Common myeloid progenitor, CD34-positive (primary cell): ENCODE results near the gene SNRK.

Source experiments
- CTCF ChIA-PET: fragments of 350-600 bp; sonication (Branson Sonifier 250); formaldehyde crosslinking; loops from one replicate; lab custom pipeline; 2021; ENCODE audit warnings: antibody characterized with exemption; lab: Charles Lee
- POLR2A ChIA-PET: fragments of 350-600 bp; sonication (Branson Sonifier 250); formaldehyde crosslinking; loops from one replicate; lab custom pipeline; 2021; ENCODE audit warnings: antibody characterized with exemption; lab: Charles Lee
- DNase-seq, 3 donors: peaks; one replicate each; pipeline versions ENCODE4 v3.0.0 to v3.0.0-alpha.2; 2013
- H3K27ac ChIP-seq, 2 experiments: 1 replicate in 1 of 2; 2 replicates in 1 of 2; pipeline ENCODE4 v1.7.0; 2013; ENCODE audit warnings: inconsistent platforms in 2 of 2, low read length in 2 of 2, mild to moderate bottlenecking in 2 of 2, low read depth in 1 of 2, moderate library complexity in 1 of 2; ENCODE audit not compliant: severe bottlenecking in 2 of 2, insufficient read depth in 1 of 2, poor library complexity in 1 of 2
- H3K27me3 ChIP-seq, 5 experiments: replicated peaks in 2 of 5; 1 replicate in 3 of 5; 2 replicates in 2 of 5; pipeline versions ENCODE4 v1.6.1 to v1.7.0; 2013; ENCODE audit warnings: low read length in 4 of 5, mild to moderate bottlenecking in 2 of 5, moderate library complexity in 2 of 5, inconsistent platforms in 1 of 5; ENCODE audit not compliant: insufficient read depth in 5 of 5, control insufficient read depth in 4 of 5
- H3K36me3 ChIP-seq, 4 experiments: 1 replicate in 2 of 4; 2 replicates in 2 of 4; pipeline versions ENCODE4 v1.6.1 to v1.7.0; 2013; ENCODE audit warnings: low read length in 3 of 4, control low read depth in 1 of 4, mild to moderate bottlenecking in 1 of 4; ENCODE audit not compliant: control insufficient read depth in 4 of 4, insufficient read depth in 4 of 4
- H3K4me1 ChIP-seq, 4 experiments: 1 replicate in 3 of 4; 2 replicates in 1 of 4; pipeline versions ENCODE4 v1.6.1 to v1.7.1; 2013; ENCODE audit warnings: low read length in 3 of 4, mild to moderate bottlenecking in 3 of 4, control low read depth in 1 of 4, inconsistent platforms in 1 of 4, moderate library complexity in 1 of 4; ENCODE audit not compliant: control insufficient read depth in 4 of 4, insufficient read depth in 4 of 4; ENCODE audit errors: control extremely low read depth in 1 of 4
- H3K4me3 ChIP-seq, 7 experiments: 1 replicate in 4 of 7; 2 replicates in 3 of 7; pipeline versions ENCODE4 v1.5.1 to v1.7.0; 2013; ENCODE audit warnings: mild to moderate bottlenecking in 7 of 7, low read length in 6 of 7, moderate library complexity in 6 of 7, inconsistent platforms in 2 of 7, low read depth in 2 of 7, control low read depth in 1 of 7; ENCODE audit not compliant: insufficient read depth in 4 of 7, control insufficient read depth in 1 of 7; ENCODE audit errors: extremely low read depth in 1 of 7
- H3K9me3 ChIP-seq, 5 experiments: 1 replicate in 4 of 5; 2 replicates in 1 of 5; pipeline versions ENCODE4 v1.6.1 to v1.7.1; 2013; ENCODE audit warnings: low read length in 4 of 5, mild to moderate bottlenecking in 2 of 5, inconsistent platforms in 1 of 5, low read depth in 1 of 5, moderate library complexity in 1 of 5; ENCODE audit not compliant: control insufficient read depth in 4 of 5, insufficient read depth in 2 of 5; ENCODE audit errors: control extremely low read depth in 1 of 5
- WGBS: methylation state at CpG from one replicate; pipeline ENCODE4 v1.1.5; 2013; ENCODE audit not compliant: insufficient coverage; 5-methylcytosine and 5-hydroxymethylcytosine counted together

The SNRK gene

GRCh38 chr3:43362183-43362582 lies 75.8 kb downstream of the SNRK start:
- H3K27ac ChIP-seq, result no peak overlapping the region
- H3K9me3 ChIP-seq, result no peaks in the 10 kb centered on the region
- no peak overlapping the region for H3K4me3 ChIP-seq
- H3K36me3 ChIP-seq, result peaks cover 0 to 7% (median 1%) of the 10 kb centered on the region in 4 experiments
- WGBS, result 95% methylated on average over 4 of the region's 4 CpGs
- ChIA-PET CTCF (no interaction called here), POLR2A (no interaction called here)
- no peaks in the 10 kb centered on the region for H3K27me3 ChIP-seq
- no peak for DNase-seq
- H3K4me1 ChIP-seq, result no peaks in the 10 kb centered on the region

GRCh38 chr3:43362961-43363360 lies 76.6 kb downstream of the SNRK start:
- WGBS, result 100% methylated on average over 6 of the region's 6 CpGs
- Histone ChIP-seq H3K36me3 (peaks cover 0 to 7% (median 1%) of the 10 kb centered on the region in 4 experiments), H3K27me3 (no peaks in the 10 kb centered on the region), H3K4me3 (no peak overlapping the region), H3K27ac (no peak overlapping the region), H3K9me3 (no peaks in the 10 kb centered on the region), H3K4me1 (no peaks in the 10 kb centered on the region)
- ChIA-PET CTCF (no interaction called here), POLR2A (no interaction called here)
- DNase-seq, result no peak

GRCh38 chr3:43363621-43364266 lies 77.4 kb downstream of the SNRK start:
- no peaks in the 10 kb centered on the region for H3K9me3 ChIP-seq
- no peak overlapping the region for H3K27ac ChIP-seq
- POLR2A ChIA-PET, result no interaction called here
- no peaks in the 10 kb centered on the region for H3K4me1 ChIP-seq
- no peak for DNase-seq
- WGBS, result 97% methylated on average over 24 of the region's 26 CpGs
- H3K27me3 ChIP-seq, result no peaks in the 10 kb centered on the region
- peaks cover 0 to 7% (median 1%) of the 10 kb centered on the region in 4 experiments for H3K36me3 ChIP-seq
- CTCF ChIA-PET, result no interaction called here
- H3K4me3 ChIP-seq, result no peak overlapping the region

- no peaks in the 10 kb centered on the region for H3K27me3 ChIP-seq
- H3K9me3 ChIP-seq, result no peaks in the 10 kb centered on the region
- no peak overlapping the region for H3K4me3 ChIP-seq
- POLR2A ChIA-PET, result no interaction called here
- H3K36me3 ChIP-seq, result peaks cover 0 to 7% (median 1%) of the 10 kb centered on the region in 4 experiments
- peaks cover 0 to 4% (median 3%) of the 10 kb centered on the region in 4 experiments for H3K4me1 ChIP-seq
- 98% methylated on average over 14 of the region's 14 CpGs for WGBS
- no peak for DNase-seq
- H3K27ac ChIP-seq, result no peak overlapping the region
- CTCF ChIA-PET, result interaction anchor here (1.0 kb wide), 1 partner anchor 15 kb away, joined by 3 read pairs; no protein-coding TSS in a partner anchor
These were observed 78.2 kb downstream of the SNRK start for GRCh38 chr3:43364494-43364893.

- Histone ChIP-seq H3K36me3 (peaks cover 0 to 7% (median 1%) of the 10 kb centered on the region in 4 experiments), H3K4me3 (no peak overlapping the region), H3K27me3 (no peaks in the 10 kb centered on the region), H3K27ac (no peak overlapping the region), H3K4me1 (peaks cover 0 to 8% (median 7%) of the 10 kb centered on the region in 4 experiments), H3K9me3 (no peaks in the 10 kb centered on the region)
- CTCF ChIA-PET, result interaction anchor here (1.0 kb wide), 1 partner anchor 15 kb away, joined by 3 read pairs; no protein-coding TSS in a partner anchor
- 99% methylated on average over 11 of the region's 14 CpGs for WGBS
- DNase-seq, result no peak
- POLR2A ChIA-PET, result no interaction called here
These were observed 78.6 kb downstream of the SNRK start for GRCh38 chr3:43364926-43365325.

- Histone ChIP-seq H3K27me3 (no peaks in the 10 kb centered on the region), H3K36me3 (peaks cover 0 to 7% (median 1%) of the 10 kb centered on the region in 4 experiments), H3K4me1 (peaks cover 4 to 14% (median 13%) of the 10 kb centered on the region in 4 experiments), H3K4me3 (no peak overlapping the region), H3K9me3 (no peaks in the 10 kb centered on the region), H3K27ac (no peak overlapping the region)
- ChIA-PET CTCF (no interaction called here), POLR2A (interaction anchor here (1.2 kb wide), 1 partner anchor 24 kb away, joined by 3 read pairs; no protein-coding TSS in a partner anchor)
- DNase-seq, result no peak
- WGBS, result 99% methylated on average over 10 of the region's 12 CpGs
These were observed 79.4 kb downstream of the SNRK start for GRCh38 chr3:43365601-43366305.

GRCh38 chr3:43366481-43366880 lies 80.1 kb downstream of the SNRK start:
- Histone ChIP-seq H3K27ac (no peak overlapping the region), H3K27me3 (no peaks in the 10 kb centered on the region), H3K4me1 (peaks cover 4 to 16% (median 13%) of the 10 kb centered on the region in 4 experiments), H3K36me3 (peaks cover 0 to 7% (median 1%) of the 10 kb centered on the region in 4 experiments), H3K4me3 (no peak overlapping the region), H3K9me3 (no peaks in the 10 kb centered on the region)
- no peak for DNase-seq
- ChIA-PET POLR2A (interaction anchor here (1.2 kb wide), 1 partner anchor 23 kb away, joined by 3 read pairs; no protein-coding TSS in a partner anchor), CTCF (no interaction called here)
- WGBS, result 96% methylated on average over 11 of the region's 11 CpGs
